Psoas muscle (tissue), 8 donors: ENCODE results near the gene GTPBP4. TPM values are rescaled to one million over a fixed set of nuclear protein-coding genes. Genes with fewer than 3 reads are reported as not detected.

Source experiments
- ATAC-seq, 4 donors: fragments of 200-7000 bp; cut with Tn5 transposase; one replicate each; pipeline ENCODE4 v1.9.1; 2020; ENCODE audit warnings: moderate library complexity in 3 of 4, mild to moderate bottlenecking in 2 of 4
- DNase-seq, 2 donors: peaks; one replicate each; pipeline ENCODE4 v3.0.0-alpha.2; 2020
- H3K27ac ChIP-seq: fragments of 200-600 bp; one replicate; pipeline ENCODE4 v1.8.0; 2022
- H3K27me3 ChIP-seq, 3 donors: fragments of 200-600 bp in 1 of 3; one replicate each; pipeline versions ENCODE4 v1.6.1 to v1.8.0; 2013 to 2022; ENCODE audit warnings: low read length in 2 of 3, mild to moderate bottlenecking in 2 of 3, moderate library complexity in 1 of 3; ENCODE audit not compliant: insufficient read depth in 3 of 3
- H3K36me3 ChIP-seq, 2 donors: fragments of 200-600 bp in 1 of 2; one replicate each; pipeline versions ENCODE4 v1.6.1 to v1.8.0; 2013 to 2022; ENCODE audit warnings: low read depth in 1 of 2, mild to moderate bottlenecking in 1 of 2, moderate library complexity in 1 of 2; ENCODE audit not compliant: insufficient read depth in 1 of 2
- H3K4me1 ChIP-seq: fragments of 200-600 bp; one replicate; pipeline ENCODE4 v1.8.0; 2022
- H3K4me3 ChIP-seq: fragments of 200-600 bp; one replicate; pipeline ENCODE4 v1.8.0; 2022; ENCODE audit warnings: mild to moderate bottlenecking
- H3K9me3 ChIP-seq: fragments of 200-600 bp; one replicate; pipeline ENCODE4 v1.8.0; 2022
- CTCF ChIP-seq: fragments of 200-600 bp; IDR thresholded peaks from one replicate; pipeline ENCODE4 v1.8.0; 2022; ENCODE audit warnings: antibody characterized with exemption
- WGBS, 3 donors: extraction: QIAGEN DNeasy Blood & Tissue Kit; methylation state at CpG; one replicate each; pipeline versions ENCODE4 v1.1.6 to v1.1.7; 2013; 5-methylcytosine and 5-hydroxymethylcytosine counted together
- intact Hi-C, 2 donors: fragments of 100-400 bp; cut with DNase I; formaldehyde crosslinking; loops; one replicate each; pipeline versions ENCODE4 v1.11.0 to v1.14.2; 2022
- polyA plus RNA-seq, 3 donors: library from polyadenylated mRNA; stranded (reverse); fragments of 200-250 nt; gene quantifications; one replicate each; pipeline ENCODE4 v1.2.3, GENCODE V29; 2013
- total RNA-seq, 4 donors: library from RNA; stranded (reverse); fragmentation: NEBNext Ultra II Directional in 2 of 4; extraction: Animal tissue kit (Norgen Biotek cat#: 25700) in 2 of 4; gene quantifications; one replicate each; pipeline versions ENCODE4 v1.2.1 to v1.2.4, GENCODE V29; 2021 to 2023
- donor health status: healthy with polysubstance abuse.
- donor health status: DM: no; HTN: no; CAD: no; lungs with moderate emphysema.
- donor health status: Bipolar disorder and iron deficiency.
- donor health status: healthy.
- donor health status: DM: yes; HTN: yes; CAD: no.
- donor health status: DM: no; HTN: no; CAD: no.
- donor health status: DM: no; HTN: no; CAD: no.
- donor health status: DM: yes; HTN: yes; CAD: no.

Gene GTPBP4
- total and polyA plus RNA-seq, 7 donors: 36.3 to 134 (median 70.2) TPM

DNA sequence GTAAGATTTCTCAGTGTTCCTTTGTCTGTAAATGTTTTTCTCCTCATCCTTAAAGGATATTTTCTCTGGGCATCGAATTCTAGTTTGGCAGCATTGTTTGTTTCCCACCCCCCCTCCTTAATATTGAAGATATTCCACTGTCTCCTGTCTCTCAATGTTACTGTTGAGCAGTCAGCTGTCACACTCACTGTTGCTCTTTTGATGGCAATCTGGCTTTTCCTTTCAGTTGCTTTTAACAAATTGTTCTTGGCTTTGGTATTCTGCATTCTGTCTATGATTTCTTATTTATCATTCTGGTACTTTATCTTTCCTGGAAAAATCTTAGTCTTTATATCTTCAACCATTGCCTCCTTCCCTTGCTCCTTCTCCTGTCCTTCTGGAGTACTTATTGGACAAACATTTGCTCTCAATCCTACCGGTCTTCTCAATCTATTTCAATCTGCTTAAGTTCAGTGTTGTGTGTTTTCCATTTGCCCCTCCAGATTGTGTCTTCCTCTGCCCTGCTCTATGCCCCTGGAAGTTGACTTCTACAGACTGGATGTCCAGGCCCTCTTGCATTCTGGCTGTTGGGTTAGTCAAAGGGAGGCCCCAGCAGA lies 9.3 kb upstream of the GTPBP4 start:
- DNase-seq: no peak
- no peak for TF ChIP-seq CTCF
- H3K36me3 ChIP-seq: no peaks in the 10 kb centered on the region
- no peak for ATAC-seq
- H3K27ac ChIP-seq: no peak overlapping the region
- no peak overlapping the region for H3K4me3 ChIP-seq
- intact Hi-C loops: loop anchor here in 1 of 2 donors (5.0 kb wide), 1 partner anchor 37 kb away; no protein-coding TSS in a partner anchor
- H3K4me1 ChIP-seq: no peaks in the 10 kb centered on the region
- H3K9me3 ChIP-seq: peaks cover 6% of the 10 kb centered on the region
- H3K27me3 ChIP-seq: no peaks in the 10 kb centered on the region
- 89 to 95% (median 91%) methylated on average over 2 of the region's 2 CpGs for WGBS, 3 donors

- DNase-seq (no peak), ATAC-seq (no peak)
- Histone ChIP-seq H3K36me3 (no peaks in the 10 kb centered on the region), H3K4me3 (no peak overlapping the region), H3K9me3 (peaks cover 6% of the 10 kb centered on the region), H3K27ac (no peak overlapping the region), H3K4me1 (no peaks in the 10 kb centered on the region), H3K27me3 (no peaks in the 10 kb centered on the region)
- TF ChIP-seq CTCF: no peak
- intact Hi-C loops: no loop called here
- WGBS, 3 donors: 97 to 99% (median 98%) methylated on average over 5 of the region's 5 CpGs
Measured at GRCh38 chr10:980468-981093, 7.7 kb upstream of the GTPBP4 start.

DNA sequence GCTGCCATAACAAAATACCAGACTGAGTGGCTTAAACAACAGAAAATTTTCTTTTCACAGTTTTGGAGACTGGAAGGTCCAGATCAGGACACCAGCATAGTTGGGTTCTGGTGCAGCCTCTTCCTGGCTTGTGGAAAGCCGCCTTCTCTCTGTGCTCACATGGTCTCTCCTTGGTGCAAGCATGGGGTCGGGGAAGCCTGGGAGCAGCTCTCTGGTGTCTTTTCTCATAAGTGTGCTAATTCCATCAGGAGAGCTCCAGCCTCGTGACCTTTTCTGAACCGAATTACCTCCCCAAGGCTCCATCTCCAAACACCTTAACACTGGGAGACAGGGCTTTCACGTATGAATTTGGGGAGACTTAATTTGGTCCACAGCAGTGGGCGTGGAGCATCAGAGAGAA lies 4.8 kb upstream of the GTPBP4 start:
- no peak for DNase-seq
- 85 to 93% (median 91%) methylated on average over 6 of the region's 6 CpGs for WGBS, 3 donors

DNA sequence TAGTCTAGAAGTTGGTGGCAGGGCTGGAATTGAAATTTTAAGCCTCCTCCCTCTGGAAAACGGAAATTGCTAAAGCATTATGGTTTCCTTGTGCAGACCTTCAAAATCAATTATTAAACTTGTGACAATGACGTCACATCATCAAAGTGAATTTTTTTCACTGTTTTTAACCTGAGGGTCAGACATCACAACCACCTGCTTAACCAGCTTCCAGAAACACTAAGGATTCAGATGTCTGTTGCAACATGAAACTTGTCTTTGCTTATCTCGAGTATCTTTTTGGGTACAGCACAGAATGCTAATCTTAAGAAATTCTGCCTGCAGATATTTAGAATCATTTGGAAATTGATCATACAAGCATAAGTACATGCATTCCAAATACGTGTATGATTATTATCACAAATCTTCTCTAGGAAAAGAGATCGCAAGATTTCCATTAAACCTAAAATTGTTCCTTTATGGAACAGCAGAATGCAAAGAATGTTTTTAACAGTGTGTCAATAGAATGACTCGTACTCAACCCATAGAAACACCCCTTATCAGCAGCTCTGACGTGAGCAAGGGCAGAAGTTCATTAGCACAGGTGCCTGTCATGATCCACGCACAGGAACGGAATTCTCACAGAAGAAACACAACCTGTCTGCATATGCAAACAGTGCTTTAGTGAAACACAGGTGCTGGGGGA lies 4.1 kb upstream of the GTPBP4 start:
- DNase-seq (no peak), ATAC-seq (no peak)
- no peaks in the 10 kb centered on the region for H3K36me3 ChIP-seq
- no peak overlapping the region for H3K4me3 ChIP-seq
- H3K27me3 ChIP-seq: no peaks in the 10 kb centered on the region
- H3K27ac ChIP-seq: no peak overlapping the region
- peaks cover 11% of the 10 kb centered on the region for H3K4me1 ChIP-seq
- intact Hi-C loops: no loop called here
- 88 to 92% (median 89%) methylated on average over 9 of the region's 9 CpGs for WGBS, 3 donors
- TF ChIP-seq CTCF: no peak
- no peaks in the 10 kb centered on the region for H3K9me3 ChIP-seq

More for the DNA sequence above, 4.8 kb upstream of the GTPBP4 start:
- peaks cover 5% of the 10 kb centered on the region for H3K9me3 ChIP-seq
- TF ChIP-seq CTCF: no peak
- no peaks in the 10 kb centered on the region for H3K36me3 ChIP-seq
- H3K27me3 ChIP-seq: no peaks in the 10 kb centered on the region
- no peak for ATAC-seq
- H3K4me3 ChIP-seq: no peak overlapping the region
- no peak overlapping the region for H3K27ac ChIP-seq
- H3K4me1 ChIP-seq: peaks cover 10% of the 10 kb centered on the region
- intact Hi-C loops: no loop called here
